Measurements from ENCODE around the gene BNIP5.
"Not testable (repeated sequence)": the region's sequence is repeated elsewhere in the genome, so short reads cannot be mapped to it uniquely, and the experiment has no call there.

Gene BNIP5

DNA sequence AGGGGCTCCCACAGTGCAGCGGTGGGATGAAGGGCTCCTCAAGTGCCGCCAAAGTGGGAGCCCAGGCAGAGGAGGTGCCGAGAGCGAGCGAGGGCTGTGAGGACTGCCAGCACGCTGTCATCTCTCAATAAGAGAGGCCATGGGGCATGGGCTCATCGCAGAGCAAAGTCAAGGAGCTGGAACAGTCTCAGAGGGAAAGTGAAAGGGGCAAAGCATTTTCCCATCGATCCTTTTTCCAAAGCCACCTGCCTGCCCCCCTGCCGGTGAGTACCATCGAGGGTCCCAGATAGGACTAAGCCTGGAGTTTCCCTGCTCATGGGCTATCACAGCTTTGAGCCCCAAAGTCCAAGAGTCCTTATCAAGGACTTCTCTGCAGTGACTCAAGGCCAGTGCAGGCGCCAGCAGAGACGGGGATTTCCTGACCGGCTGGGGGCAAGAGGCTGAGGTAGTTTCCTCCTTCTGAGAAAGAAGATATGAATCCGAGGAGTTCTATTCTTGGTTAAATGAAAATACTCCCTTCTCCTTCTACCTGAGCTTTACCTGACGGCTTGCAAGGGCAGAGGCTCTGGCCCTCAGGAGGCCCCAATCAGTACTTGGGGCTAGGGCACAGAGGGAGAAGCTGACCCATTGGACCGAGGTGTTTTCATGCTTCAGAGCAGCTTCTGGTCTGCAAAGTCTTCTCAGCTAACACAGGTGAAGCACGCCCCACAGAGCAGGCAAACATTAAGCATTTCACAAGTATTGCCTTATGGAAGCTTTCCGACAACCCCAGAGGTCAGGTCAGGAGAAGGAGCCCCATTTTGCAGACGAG is 28.2 kb upstream of the BNIP5 start:
- DNase-seq (ENCODE audit: low spot score): no peak

DNA sequence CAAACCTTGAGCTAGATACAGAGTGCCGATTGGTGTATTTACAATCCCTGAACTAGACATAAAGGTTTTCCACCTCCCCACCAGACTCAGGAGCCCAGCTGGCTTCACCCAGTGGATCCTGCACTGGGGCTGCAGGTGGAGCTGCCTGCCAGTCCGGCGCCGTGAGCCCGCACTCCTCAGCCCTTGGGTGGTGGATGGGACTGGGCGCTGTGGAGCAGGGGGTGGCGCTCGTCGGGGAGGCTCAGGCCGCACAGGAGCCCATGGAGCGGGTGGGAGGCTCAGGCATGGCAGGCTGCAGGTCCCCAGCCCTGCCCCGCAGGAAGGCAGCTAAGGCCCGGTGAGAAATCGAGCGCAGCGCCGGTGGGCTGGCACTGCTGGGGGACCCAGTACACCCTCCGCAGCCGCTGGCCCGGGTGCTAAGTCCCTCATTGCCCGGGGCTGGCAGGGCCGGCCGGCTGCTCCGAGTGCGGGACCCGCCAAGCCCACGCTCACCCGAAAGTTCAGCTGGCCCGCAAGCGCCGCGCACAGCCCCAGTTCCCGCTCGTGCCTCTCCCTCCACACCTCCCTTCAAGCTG is 27.5 kb upstream of the BNIP5 start:
- DNase-seq (ENCODE audit: low spot score): not testable (repeated sequence)

DNA sequence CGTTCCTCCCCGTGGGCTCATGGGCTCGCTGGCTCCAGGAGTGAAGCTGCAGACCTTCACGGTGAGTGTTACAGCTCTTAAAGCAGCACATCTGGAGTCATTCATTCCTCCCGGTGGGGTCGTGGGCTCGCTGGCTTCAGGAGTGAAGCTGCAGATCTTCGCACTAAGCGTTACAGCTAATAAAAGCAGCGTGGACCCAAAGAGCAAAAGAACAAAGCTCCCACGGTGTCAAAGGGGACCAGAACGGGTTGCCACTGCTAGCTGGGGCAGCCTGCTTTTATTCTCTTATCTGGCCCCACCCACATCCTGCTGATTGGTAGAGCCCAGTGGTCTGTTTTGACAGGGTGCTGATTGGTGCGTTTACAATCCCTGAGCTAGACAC is 26.7 kb upstream of the BNIP5 start:
- DNase-seq (ENCODE audit: low spot score): not testable (repeated sequence)

DNA sequence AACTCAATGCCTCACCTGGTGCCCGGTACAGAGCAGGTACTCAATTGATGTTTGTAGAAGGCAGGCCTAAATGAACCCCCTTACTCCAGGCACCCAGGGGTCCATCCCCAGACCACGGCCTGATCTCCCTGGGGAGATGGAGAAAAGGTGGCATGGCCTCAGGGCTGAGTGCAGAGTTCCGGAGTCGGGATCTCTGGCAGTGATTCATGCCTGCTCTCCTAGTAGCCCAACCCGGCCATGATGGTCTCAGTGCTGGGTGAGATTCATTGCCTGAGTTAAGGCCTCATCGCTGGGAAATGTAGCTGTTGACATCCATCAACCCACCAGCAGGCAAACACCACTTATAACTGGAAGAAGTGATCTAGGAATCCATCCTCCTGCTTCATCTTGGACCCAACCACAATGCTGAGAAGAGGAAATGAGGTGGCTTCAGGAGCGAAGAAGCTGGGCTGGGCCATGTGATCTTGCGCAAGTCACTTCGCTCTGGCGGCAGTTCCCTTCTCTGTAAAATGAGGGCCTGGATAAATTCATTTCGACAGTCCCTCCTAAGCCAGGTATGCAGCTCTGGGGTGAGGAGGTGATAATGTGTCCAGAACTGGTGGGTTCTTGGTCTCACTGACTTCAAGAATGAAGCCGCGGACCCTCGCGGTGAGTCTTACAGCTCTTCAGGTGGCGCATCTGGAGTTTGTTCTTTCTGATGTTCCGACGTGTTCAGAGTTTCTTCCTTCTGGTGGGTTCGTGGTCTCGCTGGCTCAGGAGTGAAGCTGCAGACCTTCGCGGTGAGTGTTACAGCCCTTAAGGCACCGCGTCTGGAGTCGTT is 26.1 kb upstream of the BNIP5 start:
- no peak for DNase-seq (ENCODE audit: low spot score)

DNA sequence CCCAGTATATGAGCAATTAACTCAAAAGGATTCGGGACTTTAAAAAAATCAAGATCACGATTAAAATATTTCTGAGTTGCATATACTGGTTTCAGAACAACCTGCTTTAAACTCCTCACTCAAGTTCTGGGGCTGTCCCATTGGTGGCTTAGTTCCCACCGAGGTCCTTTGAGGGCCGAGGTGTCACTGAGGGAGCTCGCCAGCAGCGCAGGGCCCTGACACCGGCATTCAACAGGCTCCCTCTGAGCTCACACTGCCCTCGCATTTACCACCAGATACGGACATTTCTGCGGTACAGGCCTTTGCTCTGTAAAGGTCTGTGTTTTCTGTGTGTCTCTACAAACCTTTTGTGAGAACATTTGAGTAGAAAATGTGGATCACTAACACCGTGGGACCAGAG is 24.4 kb upstream of the BNIP5 start:
- DNase-seq (ENCODE audit: low spot score): no peak

DNA sequence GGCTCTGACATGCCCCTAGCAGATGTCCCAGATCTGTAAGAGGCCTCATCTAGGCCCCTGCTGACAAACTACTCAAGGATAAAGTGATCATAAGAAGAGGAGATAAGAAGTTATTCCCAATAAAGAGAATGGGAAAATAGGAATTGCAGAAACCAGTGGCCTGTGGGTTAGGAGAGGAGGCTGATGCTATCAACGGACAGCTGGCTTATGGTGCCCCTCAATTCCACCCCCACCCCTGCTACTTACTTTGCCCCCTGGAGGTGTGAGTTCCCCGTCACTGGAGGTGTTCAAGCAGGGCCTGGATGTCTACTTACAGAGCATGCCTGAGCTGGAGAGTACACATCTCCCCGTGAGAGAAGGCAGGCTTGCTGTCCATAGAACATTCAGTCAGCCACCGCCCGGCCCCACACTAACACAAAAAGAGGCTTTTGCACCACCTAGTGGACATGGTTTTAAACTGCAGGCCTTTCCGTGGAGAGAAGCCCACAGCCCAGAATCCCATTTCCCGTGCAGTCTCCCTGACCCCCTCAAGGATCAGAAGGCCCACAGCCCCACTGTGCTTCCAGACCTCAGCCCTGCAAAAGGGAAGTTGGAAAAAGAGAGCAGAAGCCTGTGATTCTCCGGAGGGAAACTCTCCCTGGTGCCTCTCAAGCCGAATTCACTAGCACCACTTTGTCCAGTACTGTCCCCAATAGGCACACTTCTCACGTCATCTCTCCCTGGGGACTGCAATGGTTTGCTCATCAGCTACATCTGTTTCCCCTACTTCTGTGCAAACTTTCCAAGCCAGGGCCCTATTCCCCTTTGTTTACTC is 23.8 kb upstream of the BNIP5 start:
- DNase-seq (ENCODE audit: low spot score): peak; percentile 70

DNA sequence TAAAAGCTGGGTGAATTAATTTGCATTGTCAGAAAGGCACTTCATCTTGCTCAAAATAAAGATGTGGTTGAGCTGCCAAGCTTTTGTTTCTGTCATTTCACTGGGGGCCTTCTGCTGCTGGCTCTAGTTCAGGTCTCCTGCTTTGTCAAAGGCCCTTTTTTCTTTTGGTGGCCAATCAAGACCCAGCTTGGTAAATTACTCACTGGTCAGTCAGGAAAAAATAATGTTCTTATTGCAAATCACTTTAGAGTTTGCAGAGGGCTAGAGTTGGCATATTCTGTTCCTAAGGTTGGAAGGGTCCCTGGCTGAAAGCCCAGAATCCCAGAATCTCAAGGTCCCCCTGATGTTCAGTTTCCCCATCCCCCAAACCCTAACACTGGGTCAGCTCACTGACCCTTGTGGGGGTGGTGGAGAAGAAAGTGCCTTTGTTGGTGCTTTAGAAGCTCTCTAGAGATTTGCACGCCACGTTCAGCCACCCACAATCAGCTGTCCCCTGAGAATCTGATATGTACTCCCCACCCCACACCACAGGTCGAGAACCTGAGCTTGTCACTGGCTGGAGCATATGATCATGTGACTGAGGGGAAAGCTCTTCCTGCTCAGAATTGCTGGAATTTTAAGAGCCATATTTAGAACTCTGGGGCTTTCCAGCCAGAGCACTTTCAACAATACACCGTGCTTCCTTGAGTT is 21.7 kb upstream of the BNIP5 start:
- DNase-seq (ENCODE audit: low spot score): no peak

DNA sequence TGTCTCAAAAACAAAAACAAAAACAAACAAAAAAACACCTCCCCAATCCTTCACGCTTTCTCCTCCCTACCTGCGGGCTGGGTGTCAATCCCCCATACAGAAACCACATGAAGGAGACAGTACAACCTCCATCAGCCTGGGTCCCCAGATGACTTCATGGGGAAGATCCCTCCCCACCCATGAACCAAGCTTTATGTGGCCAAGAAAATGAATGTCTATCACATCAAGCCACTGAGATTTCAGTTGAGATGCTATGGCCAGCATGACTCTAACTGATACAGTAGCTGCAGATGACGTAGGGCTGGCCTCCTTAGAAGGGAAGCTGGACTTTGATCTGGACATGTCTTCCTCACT is 21.2 kb upstream of the BNIP5 start:
- DNase-seq (ENCODE audit: low spot score): no peak

DNA sequence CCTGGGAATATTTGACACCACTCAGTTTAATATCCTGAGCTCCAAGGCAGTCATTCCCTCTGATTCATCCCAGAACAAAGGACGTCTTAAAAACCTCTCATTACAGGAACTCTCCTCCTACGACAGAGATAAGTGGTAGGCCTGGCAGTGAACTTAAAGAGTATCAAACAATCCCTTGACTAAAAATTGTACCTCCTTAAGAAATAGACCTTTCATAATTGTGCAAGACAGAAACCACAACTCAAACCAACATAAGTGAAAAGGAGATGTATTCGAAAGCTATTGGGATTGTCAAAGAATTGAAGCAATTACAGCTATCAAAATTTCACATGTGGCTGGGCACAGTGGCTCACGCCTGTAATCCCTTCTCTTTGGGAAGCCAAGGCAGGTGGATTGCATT is 19.1 kb upstream of the BNIP5 start:
- DNase-seq (ENCODE audit: low spot score): no peak

DNA sequence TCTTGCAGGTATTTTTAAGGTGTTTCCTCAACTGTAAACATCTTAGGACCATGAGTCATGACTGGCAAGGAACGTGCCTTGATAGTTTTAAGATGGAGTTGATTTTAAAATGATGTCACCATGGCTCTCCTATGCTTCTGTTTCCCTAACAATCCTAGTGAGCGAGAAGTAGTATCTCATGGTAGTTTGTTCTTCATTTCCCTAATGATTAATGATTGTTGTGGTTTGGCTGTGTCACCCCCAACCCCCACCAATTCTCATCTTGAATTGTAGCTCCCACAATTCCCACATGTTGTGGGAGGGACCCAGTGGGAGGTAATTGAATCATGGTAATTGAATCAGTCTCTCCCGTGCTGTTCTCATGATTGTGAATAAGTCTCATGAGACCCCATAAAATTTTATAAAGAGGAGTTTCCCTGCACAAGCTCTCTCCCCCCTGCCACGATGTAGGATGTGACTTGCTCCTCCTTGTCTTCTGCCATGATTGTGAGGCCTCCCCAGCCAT is 16.8 kb upstream of the BNIP5 start:
- DNase-seq (ENCODE audit: low spot score): no peak

DNA sequence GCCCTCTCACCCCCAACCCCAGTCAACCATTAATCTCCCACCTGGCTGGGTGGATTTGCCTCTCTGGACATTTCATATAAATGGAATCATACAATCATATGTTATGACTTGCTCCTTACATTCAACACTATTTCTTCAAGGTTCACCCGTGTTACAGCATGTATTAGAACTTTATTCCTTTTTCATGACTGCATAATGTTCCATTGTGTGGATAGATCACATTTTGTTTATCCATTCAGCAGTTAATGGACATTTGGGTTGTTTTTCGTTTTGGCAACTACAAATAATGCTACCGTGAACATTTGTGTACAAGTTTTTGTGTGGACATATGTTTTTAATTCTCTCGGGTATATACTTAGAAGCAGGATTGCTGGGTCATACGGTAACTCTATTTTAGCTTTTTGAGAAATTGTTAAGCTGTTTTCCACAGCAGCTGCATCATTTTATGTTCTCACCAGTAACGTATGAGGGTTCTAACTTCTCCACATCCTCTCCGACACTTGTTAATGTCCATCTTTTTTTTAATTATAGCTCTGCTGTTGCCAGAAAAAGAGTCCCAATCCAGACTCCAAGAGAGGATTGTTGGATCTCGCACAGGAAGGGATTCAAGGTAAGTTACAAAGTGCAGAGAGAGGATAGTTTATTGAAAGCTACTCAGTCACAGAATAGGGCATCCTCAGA is 15.9 kb upstream of the BNIP5 start:
- DNase-seq (ENCODE audit: low spot score): no peak

DNA sequence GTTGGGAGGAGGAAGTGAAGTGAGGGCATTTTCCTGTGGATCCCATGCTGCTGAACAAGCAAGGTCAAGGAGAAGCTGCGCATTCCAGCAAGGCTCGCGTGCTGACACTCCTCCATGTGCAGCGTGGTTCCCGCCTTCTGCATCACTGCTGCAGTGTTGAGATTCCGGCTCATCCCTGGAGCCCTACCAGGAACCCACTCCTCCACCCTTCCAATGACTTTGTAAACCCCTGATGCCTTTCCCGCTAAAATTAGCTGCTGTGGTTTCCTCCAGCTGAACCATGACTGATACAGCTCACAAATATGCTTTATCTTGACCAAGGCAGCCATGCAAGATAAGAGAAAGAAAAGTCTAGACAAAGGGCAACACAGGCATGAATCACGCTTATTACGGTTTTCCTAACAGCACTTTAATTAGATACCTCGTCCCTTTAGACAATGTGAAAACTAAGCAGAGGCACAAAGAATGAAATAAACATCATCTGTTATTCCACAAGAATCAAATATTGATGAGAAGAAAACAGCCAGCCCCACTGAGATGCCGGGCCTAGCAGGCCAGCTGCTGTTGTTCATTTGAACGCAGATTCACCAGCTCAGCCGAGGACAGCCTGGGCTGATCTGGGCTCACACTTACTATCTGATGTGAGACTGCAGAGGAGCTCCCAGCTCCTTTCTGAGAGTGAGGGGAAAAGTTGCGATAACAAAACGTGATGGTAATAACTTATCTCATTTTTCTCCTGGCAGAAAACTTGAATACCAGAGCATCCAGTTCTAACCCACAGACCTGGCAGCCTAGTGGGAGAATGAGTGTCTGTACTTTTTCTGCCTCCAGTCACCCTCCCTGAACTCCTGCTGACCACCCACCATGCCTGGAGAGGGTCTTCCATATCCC is 14.2 kb upstream of the BNIP5 start:
- no peak for DNase-seq (ENCODE audit: low spot score)

DNA sequence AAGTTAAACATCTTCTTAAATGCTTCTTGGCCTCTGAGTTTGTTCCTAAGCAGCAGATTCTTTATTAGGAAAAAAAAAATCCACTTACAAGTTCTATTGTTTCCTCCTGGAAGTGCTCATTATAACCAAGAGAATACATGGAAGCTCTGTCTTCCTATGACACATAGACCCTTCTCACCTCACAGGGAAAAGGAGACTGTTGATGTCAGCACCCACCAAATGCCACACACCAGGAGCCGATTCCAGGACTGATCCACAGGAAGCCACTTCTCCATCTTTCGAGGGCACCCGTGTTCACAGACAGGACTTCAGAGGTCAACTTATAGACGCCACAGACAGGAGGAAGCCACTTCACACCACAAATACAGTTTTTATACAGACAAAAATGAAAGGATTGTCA is 13.4 kb upstream of the BNIP5 start:
- DNase-seq (ENCODE audit: low spot score): no peak

DNA sequence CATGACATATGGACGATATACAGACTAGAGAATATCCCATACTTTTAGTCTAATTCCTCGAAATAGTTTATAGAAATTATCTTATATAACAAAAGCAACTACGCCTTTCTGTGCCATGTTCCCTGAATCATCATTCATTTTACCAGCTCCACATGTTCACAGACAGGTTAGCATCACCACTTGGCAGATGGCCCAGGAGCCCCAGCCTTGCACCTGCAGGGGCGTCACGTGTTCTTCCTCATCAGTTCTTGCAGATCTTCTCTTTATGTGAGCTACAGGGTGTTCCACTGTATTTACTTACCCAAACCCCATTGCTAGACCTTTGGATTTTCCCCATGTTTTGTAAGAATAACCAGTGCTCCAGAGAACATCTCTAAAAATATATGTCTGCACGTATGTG is 12.6 kb upstream of the BNIP5 start:
- no peak for DNase-seq (ENCODE audit: low spot score)

DNA sequence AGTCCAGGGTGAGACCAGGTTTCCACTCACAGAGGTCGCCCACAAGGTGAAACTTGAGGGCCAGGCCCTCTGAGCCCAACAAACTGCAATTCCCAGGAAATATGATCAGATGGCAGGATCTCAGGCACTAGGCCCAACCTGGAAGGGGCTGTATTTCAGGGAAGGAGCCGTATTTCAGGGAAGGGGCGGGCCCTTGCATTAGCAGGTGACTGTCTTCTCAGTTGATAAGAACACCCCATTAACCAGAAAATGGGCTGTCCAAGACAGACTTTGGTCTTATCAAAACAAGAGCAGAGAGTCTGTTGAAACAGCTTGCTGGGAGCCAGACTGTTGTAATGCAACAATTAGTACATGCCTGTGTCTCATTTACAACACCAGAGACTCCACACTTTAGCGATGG is 10.9 kb upstream of the BNIP5 start:
- no peak for DNase-seq (ENCODE audit: low spot score)

DNA sequence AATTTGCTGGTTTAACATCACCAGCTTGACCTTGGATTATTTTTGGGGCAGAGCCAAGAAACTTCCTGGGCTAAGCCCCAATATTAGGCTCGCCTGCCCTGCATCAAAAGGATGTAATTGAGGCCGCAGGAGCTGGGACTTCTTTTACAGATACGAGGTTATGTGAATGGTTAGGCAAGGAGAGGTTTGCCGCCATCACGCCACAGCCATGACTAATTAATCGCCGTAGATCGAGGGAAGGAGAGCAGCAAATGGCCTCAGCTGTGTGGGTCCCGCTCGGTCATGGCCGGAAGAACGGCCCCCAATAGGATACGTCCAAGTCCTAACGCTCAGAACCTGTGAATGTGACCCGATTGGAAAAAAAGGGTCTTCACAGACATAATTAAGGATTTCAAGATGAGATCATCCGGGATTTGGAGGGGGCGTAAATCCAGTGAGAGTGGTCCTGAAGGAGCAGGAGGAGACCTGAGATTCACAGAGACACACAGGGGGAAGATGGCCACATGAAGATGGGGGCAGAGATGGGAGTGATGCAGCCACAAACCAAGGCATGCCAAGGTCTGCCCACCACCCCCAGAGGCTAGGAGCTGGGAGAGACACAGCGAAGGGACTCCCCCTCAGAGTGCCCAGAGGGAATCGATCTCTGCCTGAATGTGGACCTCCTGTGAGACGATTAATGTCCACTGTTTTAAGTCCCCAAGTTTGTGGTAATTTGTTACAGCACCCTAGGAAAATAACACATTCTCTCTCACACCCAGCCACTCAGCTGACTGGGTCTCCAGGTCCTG is 10.0 kb upstream of the BNIP5 start:
- no peak for DNase-seq (ENCODE audit: low spot score)

DNA sequence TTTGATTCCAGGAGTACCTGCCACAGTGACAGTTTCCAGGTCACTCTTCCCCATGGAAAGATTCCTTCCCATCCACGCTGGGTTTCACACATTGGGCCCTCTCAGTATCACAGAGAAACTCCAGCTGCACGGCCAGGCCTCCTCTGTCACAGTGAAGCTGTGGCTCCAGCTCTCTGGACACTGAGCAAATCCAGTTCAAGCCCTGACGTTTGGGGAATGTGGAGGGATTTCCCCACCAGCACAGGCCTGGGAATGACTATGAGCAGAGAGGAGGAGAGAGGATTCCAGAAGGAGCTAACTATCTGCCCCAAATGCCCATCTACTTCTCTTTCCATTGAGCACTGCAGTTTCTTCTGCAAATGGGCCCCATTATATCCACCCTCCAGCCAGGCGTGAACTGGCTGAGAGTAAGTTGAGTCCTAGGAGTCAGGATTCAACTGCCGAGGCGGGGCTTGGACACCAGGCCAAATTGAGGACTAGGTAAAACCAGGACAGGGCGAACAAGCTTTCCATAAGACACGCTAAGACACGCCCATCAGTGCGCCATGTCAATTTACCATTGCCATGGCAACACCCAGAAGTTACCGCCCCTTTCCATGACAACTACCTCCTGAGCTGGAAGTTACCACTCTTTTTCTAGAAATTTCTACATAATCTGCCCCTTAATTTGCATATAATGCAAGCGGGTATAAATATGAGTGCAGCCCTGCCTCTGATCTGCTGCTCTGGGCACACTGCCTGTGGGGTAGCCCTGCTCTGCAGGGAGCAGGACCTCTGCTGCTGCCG is 9.2 kb upstream of the BNIP5 start:
- no peak for DNase-seq (ENCODE audit: low spot score)

DNA sequence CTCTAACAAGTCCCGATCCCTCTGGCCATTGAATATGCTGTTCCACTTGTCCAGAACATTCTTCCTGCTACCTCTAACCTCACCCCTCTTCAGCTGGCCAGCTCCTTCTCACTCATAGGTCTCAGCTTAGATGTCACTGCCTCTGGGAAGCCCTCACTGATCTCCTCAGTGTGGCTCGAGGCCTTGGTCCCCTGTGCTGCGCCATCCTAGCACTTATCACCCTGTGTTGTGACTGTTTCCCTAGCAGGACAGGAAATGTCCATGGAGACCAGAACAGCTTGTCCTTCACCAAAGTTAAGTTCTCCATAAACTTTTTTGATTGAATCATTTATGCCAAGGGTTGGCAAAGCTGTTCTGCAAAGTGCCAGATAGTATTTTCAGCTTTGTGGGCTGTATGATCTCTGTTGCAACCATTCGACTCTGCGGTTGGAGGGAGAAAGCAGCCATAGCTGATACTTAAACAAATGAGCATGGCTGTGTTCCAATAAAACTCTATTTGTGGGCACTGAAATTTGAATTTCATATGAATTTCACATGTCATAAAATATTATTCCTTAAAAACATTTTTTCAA is 6.5 kb upstream of the BNIP5 start:
- DNase-seq (ENCODE audit: low spot score): no peak
